GM19025 (cell line): ENCODE measurements around the gene HOXA5.

Experiments
- ATAC-seq: cut with Tn5 transposase; IDR thresholded peaks from one replicate; pipeline ENCODE4 v1.9.1; 2021; ENCODE audit warnings: mild to moderate bottlenecking, low read depth, moderate library complexity; ENCODE audit not compliant: unreplicated experiment

The HOXA5 gene

GRCh38 chr7:27143023-27143949, at the start of gene HOXA5:
Gene HOXA5, minus strand, starts transcription at chr7:27143681. Its CDS starts 74 bp downstream, at chr7:27143607.
- ATAC-seq = no peak

GRCh38 chr7:27192546-27193334, 49.3 kb upstream of the HOXA5 start:
- no peak for ATAC-seq

GRCh38 chr7:27191833-27192545, 48.5 kb upstream of the HOXA5 start:
- ATAC-seq = no peak

- ATAC-seq = no peak
Measured at GRCh38 chr7:27191161-27191731, 47.8 kb upstream of the HOXA5 start.

GRCh38 chr7:27189997-27190748, 46.7 kb upstream of the HOXA5 start:
- no peak for ATAC-seq

GRCh38 chr7:27189295-27189996, 46.0 kb upstream of the HOXA5 start:
- no peak for ATAC-seq

- ATAC-seq = no peak
Measured at GRCh38 chr7:27188386-27189294, 45.2 kb upstream of the HOXA5 start.

GRCh38 chr7:27187475-27188385, 44.2 kb upstream of the HOXA5 start:
- ATAC-seq = no peak

GRCh38 chr7:27186668-27187474, 43.4 kb upstream of the HOXA5 start:
- no peak for ATAC-seq

- ATAC-seq = no peak
Measured at GRCh38 chr7:27185854-27186667, 42.6 kb upstream of the HOXA5 start.

GRCh38 chr7:27185013-27185853, 41.8 kb upstream of the HOXA5 start, which contains the start of gene HOXA11:
Gene HOXA11, minus strand, starts transcription at chr7:27185232. Its CDS starts 88 bp downstream, at chr7:27185144.
- ATAC-seq = no peak

- no peak for ATAC-seq
Measured at GRCh38 chr7:27184337-27185012, 41.0 kb upstream of the HOXA5 start.

GRCh38 chr7:27183682-27184336, 40.3 kb upstream of the HOXA5 start:
- no peak for ATAC-seq
